K562 treated with DMSO at 1 percent for 12 hours (cell line): Measurements from ENCODE around the gene PRSS50. TPM values are rescaled to one million over a fixed set of nuclear protein-coding genes. Genes with fewer than 3 reads are reported as not detected.

ENCODE experiments used
- total RNA-seq: library from RNA; unstranded; fragments of 300-600 nt; gene quantifications from 2 replicates; pipeline ENCODE4 v1.2.3, GENCODE V29; 2022; ENCODE audit not compliant: insufficient read depth

The PRSS50 gene, protein sequence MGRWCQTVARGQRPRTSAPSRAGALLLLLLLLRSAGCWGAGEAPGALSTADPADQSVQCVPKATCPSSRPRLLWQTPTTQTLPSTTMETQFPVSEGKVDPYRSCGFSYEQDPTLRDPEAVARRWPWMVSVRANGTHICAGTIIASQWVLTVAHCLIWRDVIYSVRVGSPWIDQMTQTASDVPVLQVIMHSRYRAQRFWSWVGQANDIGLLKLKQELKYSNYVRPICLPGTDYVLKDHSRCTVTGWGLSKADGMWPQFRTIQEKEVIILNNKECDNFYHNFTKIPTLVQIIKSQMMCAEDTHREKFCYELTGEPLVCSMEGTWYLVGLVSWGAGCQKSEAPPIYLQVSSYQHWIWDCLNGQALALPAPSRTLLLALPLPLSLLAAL
- not detected in 2 replicates for total RNA-seq

GRCh38 chr3:46717447-46718231 is at the start of gene PRSS50:
Gene PRSS50 (minus strand): TSS chr3:46717869. CDS start chr3:46717824, 45 bp downstream.

GRCh38 chr3:46701181-46701939 is 16.3 kb downstream of the PRSS50 start, which contains the start of gene TMIE:
Gene TMIE (plus strand): TSS chr3:46701392. CDS start chr3:46701488, 96 bp downstream.

GRCh38 chr3:46693038-46693891 is 24.4 kb downstream of the PRSS50 start, which contains the start of gene ALS2CL:
Gene ALS2CL (minus strand): TSS chr3:46693679. CDS start chr3:46689440, 4,239 bp downstream.

Other genes with a start within 250 kb of the PRSS50 start
- gene RTP3, start 219.9 kb downstream of the PRSS50 start, total RNA-seq, result not detected in 2 replicates
- gene LRRC2, start 151.6 kb downstream of the PRSS50 start, total RNA-seq, result not detected in 2 replicates
- not detected in 2 replicates for gene FAM240A, start 105.3 kb downstream of the PRSS50 start, total RNA-seq
- 0.25 TPM in 1 of 2 replicates, not detected in the other for gene ALS2CL, start 24.2 kb downstream of the PRSS50 start, total RNA-seq
- not detected in 2 replicates for gene TMIE, start 16.5 kb downstream of the PRSS50 start, total RNA-seq
- gene MYL3, start 145.6 kb upstream of the PRSS50 start, total RNA-seq, result not detected in 2 replicates
- gene PTH1R, start 159.9 kb upstream of the PRSS50 start, total RNA-seq, result not detected in 2 replicates